Upper lobe of right lung (tissue), 1 donor: ENCODE results near the gene HCFC1. TPM values are rescaled to one million over a fixed set of nuclear protein-coding genes. Genes with fewer than 3 reads are reported as not detected.
A peak's percentile ranks its signal among the peaks of the same experiment; 100 is the strongest.

ENCODE experiments used
- ATAC-seq: fragments of 200-7000 bp; cut with Tn5 transposase; one replicate; pipeline ENCODE4 v1.9.1; 2020; ENCODE audit warnings: mild to moderate bottlenecking, moderate library complexity
- DNase-seq: peaks from one replicate; pipeline ENCODE4 v3.0.0-alpha.2; 2020
- H3K27ac ChIP-seq: fragments of 200-600 bp; one replicate; pipeline ENCODE4 v1.8.0; 2022
- H3K27me3 ChIP-seq: fragments of 200-600 bp; one replicate; pipeline ENCODE4 v1.8.0; 2022; ENCODE audit warnings: mild to moderate bottlenecking
- H3K36me3 ChIP-seq: fragments of 200-600 bp; one replicate; pipeline ENCODE4 v1.8.0; 2022
- H3K4me1 ChIP-seq: fragments of 200-600 bp; one replicate; pipeline ENCODE4 v1.8.0; 2022
- H3K4me3 ChIP-seq: fragments of 200-600 bp; one replicate; pipeline ENCODE4 v1.8.0; 2022; ENCODE audit warnings: mild to moderate bottlenecking
- H3K9me3 ChIP-seq: fragments of 200-600 bp; one replicate; pipeline ENCODE4 v1.8.0; 2022
- CTCF ChIP-seq: fragments of 200-600 bp; IDR thresholded peaks from one replicate; pipeline ENCODE4 v1.8.0; 2022; ENCODE audit warnings: antibody characterized with exemption
- intact Hi-C: fragments of 100-400 bp; cut with DNase I; formaldehyde crosslinking; loops from one replicate; pipeline ENCODE4 v1.11.0; 2022
- total RNA-seq: library from RNA; stranded (reverse); fragmentation: NEBNext Ultra II Directional; extraction: Animal tissue kit (Norgen Biotek cat#: 25700); gene quantifications from one replicate; pipeline ENCODE4 v1.2.1, GENCODE V29; 2021
- donor health status: DM: no; HTN: yes; CAD: no; lungs with severe emphysema.

Gene HCFC1
- total RNA-seq, 1 donor from 2014 or later, result 47.5 TPM

GRCh38 chrX:154008521-154008920 lies 36.9 kb upstream of the HCFC1 start:
- Histone ChIP-seq H3K27me3 (no peaks in the 10 kb centered on the region), H3K4me1 (no peaks in the 10 kb centered on the region), H3K9me3 (no peaks in the 10 kb centered on the region), H3K27ac (no peak overlapping the region), H3K36me3 (no peaks in the 10 kb centered on the region), H3K4me3 (no peak overlapping the region)
- intact Hi-C loops, result no loop called here
- no peak for DNase-seq
- no peak for ATAC-seq
- no peak for TF ChIP-seq CTCF

- Histone ChIP-seq H3K4me3 (no peak overlapping the region), H3K36me3 (no peaks in the 10 kb centered on the region), H3K27me3 (no peaks in the 10 kb centered on the region), H3K9me3 (no peaks in the 10 kb centered on the region), H3K4me1 (no peaks in the 10 kb centered on the region), H3K27ac (no peak overlapping the region)
- intact Hi-C loops, result no loop called here
- ATAC-seq (no peak), DNase-seq (no peak)
- TF ChIP-seq CTCF, result no peak
Measured at GRCh38 chrX:154006947-154007346, 35.3 kb upstream of the HCFC1 start.

GRCh38 chrX:154004315-154004714 lies 32.7 kb upstream of the HCFC1 start:
- no peaks in the 10 kb centered on the region for H3K27me3 ChIP-seq
- no peaks in the 10 kb centered on the region for H3K4me1 ChIP-seq
- DNase-seq (no peak), ATAC-seq (no peak)
- H3K27ac ChIP-seq, result no peak overlapping the region
- no peaks in the 10 kb centered on the region for H3K36me3 ChIP-seq
- intact Hi-C loops, result no loop called here
- TF ChIP-seq CTCF, result no peak
- no peak overlapping the region for H3K4me3 ChIP-seq
- no peaks in the 10 kb centered on the region for H3K9me3 ChIP-seq

GRCh38 chrX:154002215-154002719 lies 30.6 kb upstream of the HCFC1 start:
- Histone ChIP-seq H3K4me1 (no peaks in the 10 kb centered on the region), H3K4me3 (no peak overlapping the region), H3K27me3 (no peaks in the 10 kb centered on the region), H3K36me3 (no peaks in the 10 kb centered on the region), H3K9me3 (no peaks in the 10 kb centered on the region), H3K27ac (peak overlapping the region; percentile 66)
- peak; percentile 73 for DNase-seq
- intact Hi-C loops, result no loop called here
- no peak for TF ChIP-seq CTCF
- ATAC-seq, result peak; percentile 91

GRCh38 chrX:154000051-154000450 lies 28.4 kb upstream of the HCFC1 start:
- peak; percentile 80 for ATAC-seq
- no peak for TF ChIP-seq CTCF
- no peaks in the 10 kb centered on the region for H3K9me3 ChIP-seq
- DNase-seq, result no peak
- H3K27me3 ChIP-seq, result no peaks in the 10 kb centered on the region
- H3K4me3 ChIP-seq, result peak overlapping the region; percentile 3
- H3K27ac ChIP-seq, result no peak overlapping the region
- no peaks in the 10 kb centered on the region for H3K4me1 ChIP-seq
- H3K36me3 ChIP-seq, result no peaks in the 10 kb centered on the region
- intact Hi-C loops, result no loop called here

- intact Hi-C loops, result no loop called here
- no peak for TF ChIP-seq CTCF
- ATAC-seq (no peak), DNase-seq (no peak)
- Histone ChIP-seq H3K36me3 (no peaks in the 10 kb centered on the region), H3K9me3 (no peaks in the 10 kb centered on the region), H3K27ac (no peak overlapping the region), H3K4me1 (no peaks in the 10 kb centered on the region), H3K4me3 (peak overlapping the region; percentile 3), H3K27me3 (no peaks in the 10 kb centered on the region)
Measured at GRCh38 chrX:153999359-154000037, 27.9 kb upstream of the HCFC1 start.
